Erythroblast (primary cell): ENCODE data around the gene ILDR2.

Source experiments
- GATA1 ChIP-seq: IDR thresholded peaks from 2 replicates; pipeline ENCODE4 v1.6.1; 2011; ENCODE audit warnings: low read depth, mild to moderate bottlenecking, control low read depth, low read length, moderate library complexity
- POLR2A ChIP-seq: IDR thresholded peaks from 2 replicates; pipeline ENCODE4 v1.6.1; 2011; ENCODE audit warnings: mild to moderate bottlenecking, low read length

GRCh38 chr1:167012570-167012969 is 37.2 kb upstream of the ILDR2 start:
- no peak for TF ChIP-seq GATA1
- TF ChIP-seq POLR2A = no peak
